Brain microvascular endothelial cell (primary cell): Measurements from ENCODE around the gene BMP6.

Source experiments
- DNase-seq: peaks from one replicate; pipeline ENCODE4 v3.0.0-alpha.2; 2020
- H3K27ac ChIP-seq: fragments of 250-450 bp; sonication (Bioruptor Pico); 2 replicates; pipeline ENCODE4 v1.5.1; 2020; ENCODE audit warnings: mild to moderate bottlenecking, moderate library complexity
- H3K27me3 ChIP-seq: fragments of 250-450 bp; sonication (Bioruptor Pico); replicated peaks from 2 replicates; pipeline ENCODE4 v1.5.1; 2020; ENCODE audit warnings: mild to moderate bottlenecking
- H3K36me3 ChIP-seq: fragments of 250-450 bp; sonication (Bioruptor Pico); replicated peaks from 2 replicates; pipeline ENCODE4 v1.5.1; 2020; ENCODE audit warnings: mild to moderate bottlenecking
- H3K4me3 ChIP-seq: 2 replicates; pipeline ENCODE4 v1.5.1; 2011; ENCODE audit warnings: low read depth, mild to moderate bottlenecking, control low read depth, low read length, moderate library complexity
- CTCF ChIP-seq: IDR thresholded peaks from 2 replicates; pipeline ENCODE4 v1.5.1; 2011; ENCODE audit warnings: low read depth, mild to moderate bottlenecking, moderate library complexity, low read length, control low read depth, inconsistent platforms; ENCODE audit errors: missing control alignments
- in situ Hi-C: cut with HindIII; loops from 2 replicates; pipeline ENCODE4 v1.10.0; 2017; ENCODE audit warnings: low sequenced_read_pairs, low pct_ligation_motif_present

The BMP6 gene

DNA sequence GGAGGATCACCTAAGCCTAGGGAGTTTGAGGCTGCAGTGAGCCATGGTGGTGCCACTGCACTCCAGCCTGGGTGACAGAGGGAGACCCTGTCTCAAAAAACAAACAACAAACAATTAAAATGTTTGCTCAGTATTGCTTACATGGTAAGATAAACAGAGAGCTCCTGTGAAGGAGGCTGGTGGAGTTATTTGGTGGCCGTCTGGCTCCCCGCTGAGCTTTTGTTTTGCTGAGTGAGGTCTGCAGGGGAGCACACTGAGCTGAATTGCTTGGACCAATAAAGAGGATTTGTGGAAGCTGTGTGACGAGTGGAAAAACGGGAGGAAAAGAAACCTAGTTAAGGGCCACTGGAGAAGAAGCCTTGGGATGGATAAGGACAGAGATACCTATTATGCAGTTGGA lies 41.1 kb upstream of the BMP6 start:
- H3K27me3 ChIP-seq, result no peaks in the 10 kb centered on the region
- H3K4me3 ChIP-seq, result no peak overlapping the region
- no peak overlapping the region for H3K27ac ChIP-seq
- in situ Hi-C loops, result no loop called here
- no peak for TF ChIP-seq CTCF
- H3K36me3 ChIP-seq, result no peaks in the 10 kb centered on the region
- no peak for DNase-seq

DNA sequence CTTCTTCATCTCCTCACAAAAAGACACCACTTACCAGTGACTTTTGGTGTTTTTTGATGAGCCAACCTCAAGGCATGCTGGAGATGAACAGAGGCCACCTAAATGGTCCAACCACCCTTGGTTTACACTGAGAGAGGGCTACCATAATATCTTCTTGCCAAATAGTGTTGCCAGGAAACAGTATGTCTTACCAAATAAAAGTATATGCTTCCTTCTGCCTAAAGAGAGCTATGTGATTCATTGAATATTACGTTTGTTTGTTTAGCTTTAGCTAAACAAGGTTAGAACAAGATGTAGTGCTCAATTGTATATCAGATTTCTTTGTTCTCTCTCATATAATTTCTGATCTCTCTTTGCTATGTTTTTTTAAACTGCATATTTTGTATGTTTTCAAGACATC lies 40.6 kb upstream of the BMP6 start:
- no peak for DNase-seq
- no peaks in the 10 kb centered on the region for H3K27me3 ChIP-seq
- H3K36me3 ChIP-seq, result no peaks in the 10 kb centered on the region
- no peak for TF ChIP-seq CTCF
- H3K27ac ChIP-seq, result no peak overlapping the region
- in situ Hi-C loops, result no loop called here
- no peak overlapping the region for H3K4me3 ChIP-seq

DNA sequence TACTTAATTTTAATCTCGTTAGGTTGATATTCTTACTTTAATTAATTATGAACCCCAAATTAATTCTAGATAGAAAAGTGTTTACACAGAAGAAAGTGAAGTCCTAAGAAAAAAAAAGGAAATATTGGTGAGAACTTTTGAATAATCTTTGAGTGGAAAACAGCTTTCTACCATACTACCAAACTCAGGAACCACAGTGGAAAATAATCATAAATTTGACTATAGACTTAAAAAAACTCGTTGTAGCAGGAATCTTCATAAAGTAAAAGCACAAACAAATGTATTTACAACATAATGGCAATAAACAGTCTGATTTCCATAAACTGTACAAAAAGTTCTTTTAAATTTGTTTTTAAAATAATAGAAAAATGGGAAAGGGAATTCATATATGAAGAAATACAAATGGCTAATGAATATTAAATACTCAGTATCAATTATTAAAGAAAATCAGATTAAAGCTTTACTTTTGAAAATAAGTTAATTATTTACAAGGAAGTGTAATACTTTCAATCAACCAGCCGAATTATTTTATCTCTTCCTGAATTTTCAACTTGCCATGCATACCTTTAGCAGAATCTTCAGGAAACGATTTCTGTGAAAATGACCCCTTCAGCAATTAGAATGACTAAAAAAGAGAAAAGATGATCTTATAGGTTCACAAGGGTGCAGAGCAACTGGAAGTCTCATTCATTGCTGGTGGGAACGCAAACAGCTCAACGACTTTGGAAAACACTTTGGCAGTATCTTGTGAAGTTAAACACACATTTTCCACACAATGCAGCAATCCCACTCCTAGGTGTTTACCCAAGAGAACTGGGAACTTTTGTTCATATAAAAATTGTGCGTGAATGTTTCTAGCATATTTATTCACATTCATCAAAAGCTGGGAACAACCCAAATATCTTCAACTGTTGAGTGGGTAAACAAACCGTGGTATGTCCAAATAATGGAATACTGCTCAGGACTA lies 38.5 kb upstream of the BMP6 start:
- no peak for DNase-seq
- H3K27me3 ChIP-seq, result no peaks in the 10 kb centered on the region
- no peak for TF ChIP-seq CTCF
- H3K4me3 ChIP-seq, result no peak overlapping the region
- in situ Hi-C loops, result no loop called here
- H3K27ac ChIP-seq, result no peak overlapping the region
- H3K36me3 ChIP-seq, result no peaks in the 10 kb centered on the region

DNA sequence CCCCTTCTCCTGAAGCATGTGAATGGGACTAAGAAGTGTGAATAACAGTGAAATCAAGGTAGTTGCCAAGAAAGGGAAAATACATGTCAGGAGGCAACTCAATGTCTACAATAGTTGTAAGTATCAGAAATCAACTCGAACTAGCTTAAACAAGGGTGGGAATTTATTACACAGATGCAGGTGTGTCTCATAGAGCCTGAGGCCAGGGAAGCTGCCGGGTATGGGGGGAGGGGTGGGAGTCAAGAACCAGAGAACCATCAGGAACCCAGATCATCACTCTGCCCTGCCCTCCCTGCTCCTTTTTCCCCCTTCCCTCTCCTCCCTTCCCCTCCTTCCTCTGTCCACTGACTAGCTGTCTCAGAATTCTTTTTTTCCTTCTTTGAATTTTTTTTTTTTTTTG lies 34.9 kb upstream of the BMP6 start:
- no peak for TF ChIP-seq CTCF
- Histone ChIP-seq H3K27ac (no peak overlapping the region), H3K36me3 (no peaks in the 10 kb centered on the region), H3K4me3 (no peak overlapping the region), H3K27me3 (no peaks in the 10 kb centered on the region)
- no peak for DNase-seq
- in situ Hi-C loops, result no loop called here

DNA sequence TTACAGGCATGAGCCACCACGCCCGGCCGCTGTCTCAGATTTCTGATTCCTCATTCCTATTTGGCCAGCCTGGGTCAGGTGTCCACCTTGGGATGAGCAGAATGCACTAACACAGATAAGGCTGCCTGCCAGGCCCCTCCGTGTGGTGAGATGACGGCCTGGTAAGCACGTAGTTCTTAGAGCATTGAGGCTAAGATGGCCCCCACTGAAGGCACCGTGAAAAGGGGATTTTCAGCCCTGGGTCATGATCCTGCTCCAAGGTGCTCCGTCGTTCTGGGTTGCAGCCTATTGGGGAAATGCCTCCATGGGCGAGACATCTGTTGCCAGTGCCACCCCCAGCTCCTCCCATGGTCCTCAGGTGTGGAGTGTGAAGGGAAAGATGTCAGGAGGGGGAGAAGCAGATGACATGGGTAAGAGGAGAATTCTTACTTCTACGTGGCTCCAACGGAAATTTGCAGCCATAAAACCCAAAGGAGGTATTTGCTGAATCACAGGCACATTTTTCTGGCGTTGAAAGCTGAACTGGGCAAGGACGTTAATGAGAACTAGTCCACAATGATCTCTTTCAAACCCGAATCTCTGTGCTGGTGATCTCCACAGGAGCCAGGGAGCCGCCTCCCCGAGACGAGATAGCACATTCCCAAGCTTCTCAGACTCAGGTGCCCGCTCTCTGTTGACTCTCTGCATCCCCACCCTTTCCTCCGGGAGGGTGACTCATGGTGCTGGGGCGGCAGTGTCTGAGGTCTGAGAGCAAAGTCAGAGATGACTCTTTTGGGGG lies 34.0 kb upstream of the BMP6 start:
- peak overlapping the region; percentile 43 for H3K27ac ChIP-seq
- no peaks in the 10 kb centered on the region for H3K27me3 ChIP-seq
- no peak for TF ChIP-seq CTCF
- in situ Hi-C loops, result no loop called here
- DNase-seq, result peak; percentile 67
- H3K36me3 ChIP-seq, result no peaks in the 10 kb centered on the region
- H3K4me3 ChIP-seq, result peak overlapping the region; percentile 9
